HCT116 (cell line): ENCODE measurements around the gene FAM47E.

ENCODE experiments used
- POLR2A ChIP-seq: IDR thresholded peaks from 2 replicates; pipeline ENCODE4 v1.7.0; 2011; ENCODE audit warnings: borderline replicate concordance; ENCODE audit not compliant: insufficient read depth, insufficient read length; ENCODE audit errors: extremely low read depth
- POLR2AphosphoS5 ChIP-seq: IDR thresholded peaks from 2 replicates; pipeline ENCODE4 v1.6.1; 2011; ENCODE audit warnings: mild to moderate bottlenecking, low read depth, low read length, moderate library complexity
- TCF7L2 ChIP-seq: IDR thresholded peaks from 2 replicates; pipeline ENCODE4 v1.7.0; 2011; ENCODE audit warnings: borderline replicate concordance, inconsistent platforms; ENCODE audit not compliant: insufficient read depth, insufficient read length; ENCODE audit errors: extremely low read depth
- TF ChIP-seq, protein P1 (sequence below), 3 experiments: fragments of 200-600 bp in 1 of 3; sonication (generic) in 1 of 3; IDR thresholded peaks in 2 of 3; conservative IDR thresholded peaks in 1 of 3; 2 replicates each; pipeline ENCODE4 v1.5.1; 2012 to 2017; ENCODE audit warnings: low read depth in 2 of 3, low read length in 2 of 3, antibody characterized with exemption in 1 of 3, borderline replicate concordance in 1 of 3, control low read depth in 1 of 3, mild to moderate bottlenecking in 1 of 3, mixed read lengths in 1 of 3, mixed run types in 1 of 3, moderate library complexity in 1 of 3; ENCODE audit not compliant: insufficient read depth in 1 of 3

DNA sequence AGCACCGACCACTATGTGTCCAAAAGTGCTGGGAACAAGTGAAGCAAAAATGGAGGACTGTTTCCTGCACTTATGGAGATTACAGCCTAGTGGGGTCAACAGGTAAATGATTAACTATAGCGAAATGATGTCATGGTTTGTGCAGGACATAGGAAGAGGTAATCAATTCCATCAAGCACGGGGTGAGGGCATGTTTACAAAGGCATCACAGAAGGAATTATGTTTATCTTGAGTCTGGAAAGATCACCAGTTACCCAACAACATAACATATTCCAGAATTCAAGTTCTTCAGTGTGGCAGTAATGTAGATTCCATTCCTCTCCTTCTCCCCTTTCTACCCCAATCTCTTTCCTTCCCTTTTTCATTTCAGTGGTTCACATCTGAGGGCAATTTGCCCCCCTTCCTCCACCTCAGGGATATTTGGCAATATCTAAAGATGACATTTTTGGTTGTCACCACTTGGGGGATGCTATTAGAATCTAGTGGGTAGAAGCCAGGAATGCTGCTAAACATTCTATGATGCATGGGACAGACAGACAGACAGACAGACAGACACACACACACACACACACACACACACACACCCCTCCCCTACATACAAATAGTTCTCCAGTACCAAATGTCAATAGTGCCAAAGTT lies 24.1 kb downstream of the FAM47E start:
- TF ChIP-seq TCF7L2: no peak
- no peak for TF ChIP-seq POLR2AphosphoS5
- no peak for TF ChIP-seq POLR2A
- TF ChIP-seq, protein P1, sequence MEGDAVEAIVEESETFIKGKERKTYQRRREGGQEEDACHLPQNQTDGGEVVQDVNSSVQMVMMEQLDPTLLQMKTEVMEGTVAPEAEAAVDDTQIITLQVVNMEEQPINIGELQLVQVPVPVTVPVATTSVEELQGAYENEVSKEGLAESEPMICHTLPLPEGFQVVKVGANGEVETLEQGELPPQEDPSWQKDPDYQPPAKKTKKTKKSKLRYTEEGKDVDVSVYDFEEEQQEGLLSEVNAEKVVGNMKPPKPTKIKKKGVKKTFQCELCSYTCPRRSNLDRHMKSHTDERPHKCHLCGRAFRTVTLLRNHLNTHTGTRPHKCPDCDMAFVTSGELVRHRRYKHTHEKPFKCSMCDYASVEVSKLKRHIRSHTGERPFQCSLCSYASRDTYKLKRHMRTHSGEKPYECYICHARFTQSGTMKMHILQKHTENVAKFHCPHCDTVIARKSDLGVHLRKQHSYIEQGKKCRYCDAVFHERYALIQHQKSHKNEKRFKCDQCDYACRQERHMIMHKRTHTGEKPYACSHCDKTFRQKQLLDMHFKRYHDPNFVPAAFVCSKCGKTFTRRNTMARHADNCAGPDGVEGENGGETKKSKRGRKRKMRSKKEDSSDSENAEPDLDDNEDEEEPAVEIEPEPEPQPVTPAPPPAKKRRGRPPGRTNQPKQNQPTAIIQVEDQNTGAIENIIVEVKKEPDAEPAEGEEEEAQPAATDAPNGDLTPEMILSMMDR (IDR thresholded peaks at IDR 0.05 in 2 of 3, conservative IDR thresholded peaks at IDR 0.05 in 1 of 3; ENCODE audit: borderline replicate concordance in 1 of 3, insufficient read depth in 1 of 3, low read depth in 2 of 3, low read length in 2 of 3): peak in 1 of 3 experiments; percentile 9; a peak in 1 of 6 replicates
